ENCODE results near the gene FADS3.

FADS3 gene

GRCh38 chr11:61842528-61842820 lies 48.9 kb downstream of the FADS3 start:
- no peak overlapping the region for H3K27ac ChIP-seq
- no peak for TF ChIP-seq CTCF (conservative IDR thresholded peaks at IDR 0.05)

GRCh38 chr11:61841636-61842527 lies 49.5 kb downstream of the FADS3 start:
- TF ChIP-seq CTCF (conservative IDR thresholded peaks at IDR 0.05), result no peak
- no peak overlapping the region for H3K27ac ChIP-seq

- no peak overlapping the region for H3K27ac ChIP-seq
- TF ChIP-seq CTCF (conservative IDR thresholded peaks at IDR 0.05), result no peak
Observed at GRCh38 chr11:61840371-61840770, 51.0 kb downstream of the FADS3 start.

- H3K27ac ChIP-seq, result no peak overlapping the region
Observed at GRCh38 chr11:61839742-61840141, 51.6 kb downstream of the FADS3 start.

GRCh38 chr11:61838921-61839320 lies 52.4 kb downstream of the FADS3 start:
- H3K27ac ChIP-seq, result no peak overlapping the region
- no peak for TF ChIP-seq CTCF (conservative IDR thresholded peaks at IDR 0.05)

More at GRCh38 chr11:61839742-61840141, 51.6 kb downstream of the FADS3 start:
- TF ChIP-seq CTCF (conservative IDR thresholded peaks at IDR 0.05), result no peak

GRCh38 chr11:61838501-61838900 lies 52.8 kb downstream of the FADS3 start:
- no peak overlapping the region for H3K27ac ChIP-seq
- TF ChIP-seq CTCF (conservative IDR thresholded peaks at IDR 0.05), result no peak

GRCh38 chr11:61837411-61838005 lies 53.8 kb downstream of the FADS3 start:
- H3K27ac ChIP-seq, result no peak overlapping the region

More at GRCh38 chr11:61837411-61838005, 53.8 kb downstream of the FADS3 start:
- TF ChIP-seq CTCF (conservative IDR thresholded peaks at IDR 0.05), result no peak
